Inflammatory macrophage treated with lipopolysaccharide for 1 hour (primary cell): ENCODE measurements around the gene CAMSAP1.

Experiments
- DNase-seq, 2 donors: peaks; one replicate each; pipeline ENCODE4 v3.0.0-alpha.2; 2020 to 2022

The CAMSAP1 gene

GRCh38 chr9:135878528-135879236, 28.7 kb downstream of the CAMSAP1 start:
- no peak for DNase-seq

GRCh38 chr9:135877791-135878527, 29.4 kb downstream of the CAMSAP1 start:
- no peak for DNase-seq

GRCh38 chr9:135876936-135877335, 30.4 kb downstream of the CAMSAP1 start:
- no peak for DNase-seq

- no peak for DNase-seq
These were observed 32.5 kb downstream of the CAMSAP1 start for GRCh38 chr9:135874859-135875258.

GRCh38 chr9:135869909-135870308, 37.4 kb downstream of the CAMSAP1 start:
- DNase-seq, result no peak

GRCh38 chr9:135865531-135865930, 41.8 kb downstream of the CAMSAP1 start:
- DNase-seq, result no peak

- DNase-seq, result peak; percentile 20 to 85
These were observed 42.8 kb downstream of the CAMSAP1 start for GRCh38 chr9:135864447-135865049.

GRCh38 chr9:135862809-135863208, 44.5 kb downstream of the CAMSAP1 start:
- no peak for DNase-seq

- no peak for DNase-seq
These were observed 48.7 kb downstream of the CAMSAP1 start for GRCh38 chr9:135858491-135859185.

- no peak for DNase-seq
These were observed 49.5 kb downstream of the CAMSAP1 start for GRCh38 chr9:135857843-135858242.

GRCh38 chr9:135857371-135857786, 50.0 kb downstream of the CAMSAP1 start:
- no peak for DNase-seq

GRCh38 chr9:135851748-135852147, 55.6 kb downstream of the CAMSAP1 start:
- DNase-seq, result no peak

- peak in 1 of 2 donors; percentile 29 for DNase-seq
These were observed 56.6 kb downstream of the CAMSAP1 start for GRCh38 chr9:135850737-135851136.

- DNase-seq, result no peak
These were observed 58.2 kb downstream of the CAMSAP1 start for GRCh38 chr9:135849181-135849580.

GRCh38 chr9:135848341-135849047, 58.9 kb downstream of the CAMSAP1 start:
- DNase-seq, result no peak

GRCh38 chr9:135847833-135848232, 59.5 kb downstream of the CAMSAP1 start:
- no peak for DNase-seq

GRCh38 chr9:135840539-135840938, 66.8 kb downstream of the CAMSAP1 start:
- DNase-seq, result peak; percentile 3 to 66

GRCh38 chr9:135840107-135840506, 67.2 kb downstream of the CAMSAP1 start:
- DNase-seq, result no peak

GRCh38 chr9:135839516-135839915, 67.8 kb downstream of the CAMSAP1 start:
- DNase-seq, result no peak

- DNase-seq, result no peak
These were observed 72.2 kb downstream of the CAMSAP1 start for GRCh38 chr9:135835131-135835530.

GRCh38 chr9:135833864-135834263, 73.5 kb downstream of the CAMSAP1 start:
- DNase-seq, result no peak

GRCh38 chr9:135830496-135830895, 76.8 kb downstream of the CAMSAP1 start:
- DNase-seq, result no peak

GRCh38 chr9:135828656-135829055, 78.7 kb downstream of the CAMSAP1 start:
- DNase-seq, result no peak
